Body of pancreas (tissue), 4 donors: ENCODE data around the gene RC3H2. TPM values are rescaled to one million over a fixed set of nuclear protein-coding genes. Genes with fewer than 3 reads are reported as not detected.
"Not testable (repeated sequence)": the region's sequence is repeated elsewhere in the genome, so short reads cannot be mapped to it uniquely, and the experiment has no call there.

ENCODE experiments used
- ATAC-seq: fragments of 150-250 bp; one replicate; pipeline ENCODE4 v1.9.1; 2016
- DNase-seq, 4 donors: peaks; one replicate each; pipeline ENCODE4 v3.0.0-alpha.2; 2019
- H3K27ac ChIP-seq, 4 donors: fragments of 200-600 bp; sonication (generic); 1 replicate in 3 of 4; 2 replicates in 1 of 4; pipeline versions ENCODE4 v1.5.1 to v1.6.1; 2016 to 2019; ENCODE audit warnings: mild to moderate bottlenecking in 1 of 4, mixed read lengths in 1 of 4, moderate library complexity in 1 of 4
- H3K27me3 ChIP-seq, 2 donors: fragments of 200-600 bp; sonication (generic); one replicate each; pipeline ENCODE4 v1.6.0; 2016; ENCODE audit warnings: mild to moderate bottlenecking in 1 of 2
- H3K36me3 ChIP-seq, 2 donors: fragments of 200-600 bp; sonication (generic); replicated peaks in 1 of 2; 2 replicates each; pipeline ENCODE4 v1.5.1; 2016; ENCODE audit warnings: low read depth in 2 of 2; ENCODE audit not compliant: insufficient read depth in 1 of 2
- H3K4me1 ChIP-seq: fragments of 200-600 bp; sonication (generic); one replicate; pipeline ENCODE4 v1.6.0; 2016
- H3K4me3 ChIP-seq, 2 donors: fragments of 200-600 bp; sonication (generic); 1 replicate in 1 of 2; 2 replicates in 1 of 2; pipeline ENCODE4 v1.5.1; 2016 to 2019
- H3K9me3 ChIP-seq, 3 donors: fragments of 200-600 bp; sonication (generic); 1 replicate in 2 of 3; 2 replicates in 1 of 3; pipeline ENCODE4 v1.5.1; 2016
- CTCF ChIP-seq, 7 experiments: fragments of 450-650 bp in 4 of 7; fragments of 200-600 bp in 3 of 7; sonication (generic) in 3 of 7; IDR thresholded peaks; one replicate each; pipeline ENCODE4 v1.5.1; 2016 to 2019; ENCODE audit warnings: antibody characterized with exemption in 7 of 7
- POLR2A ChIP-seq, 3 donors: fragments of 450-650 bp; IDR thresholded peaks; one replicate each; pipeline ENCODE4 v1.6.1; 2016; ENCODE audit warnings: antibody characterized with exemption in 3 of 3, mild to moderate bottlenecking in 2 of 3
- WGBS, 2 donors: methylation state at CpG; one replicate each; pipeline ENCODE4 v1.1.5; 2017; 5-methylcytosine and 5-hydroxymethylcytosine counted together
- intact Hi-C: fragments of 100-400 bp; cut with DNase I; formaldehyde crosslinking; loops from one replicate; pipeline ENCODE4 v1.15.1; 2023
- total RNA-seq, 2 donors: library from RNA; depleted of rRNA; stranded (reverse); fragments of >200 nt; gene quantifications; one replicate each; pipeline ENCODE4 v1.1.0, GENCODE V29; 2016

Gene RC3H2
- total RNA-seq, 2 donors from 2014 or later: 19.2 to 24.7 TPM

- no peak overlapping the region for H3K27ac ChIP-seq
- H3K4me3 ChIP-seq: no peak overlapping the region
- H3K9me3 ChIP-seq: no peaks in the 10 kb centered on the region
- H3K27me3 ChIP-seq: no peaks in the 10 kb centered on the region
- H3K36me3 ChIP-seq: no peaks in the 10 kb centered on the region
- TF ChIP-seq CTCF (IDR thresholded peaks at IDR 0.05) (no peak), POLR2A (IDR thresholded peaks at IDR 0.05) (no peak)
- intact Hi-C loops: no loop called here
- DNase-seq (no peak), ATAC-seq (no peak)
- 80 to 85% methylated on average over 3 of the region's 3 CpGs for WGBS, 2 donors
- no peaks in the 10 kb centered on the region for H3K4me1 ChIP-seq
Observed at GRCh38 chr9:122923947-122924346, 18.8 kb upstream of the RC3H2 start.

GRCh38 chr9:122922713-122923112 is 17.6 kb upstream of the RC3H2 start:
- H3K4me1 ChIP-seq: no peaks in the 10 kb centered on the region
- no peaks in the 10 kb centered on the region for H3K27me3 ChIP-seq
- no peak for DNase-seq
- ATAC-seq: no peak
- WGBS, 2 donors: 84 to 90% methylated on average over 8 of the region's 8 CpGs
- no peak for TF ChIP-seq CTCF (IDR thresholded peaks at IDR 0.05)
- TF ChIP-seq POLR2A (IDR thresholded peaks at IDR 0.05): no peak
- no peaks in the 10 kb centered on the region for H3K36me3 ChIP-seq
- no peak overlapping the region for H3K4me3 ChIP-seq
- H3K27ac ChIP-seq: no peak overlapping the region
- intact Hi-C loops: no loop called here
- H3K9me3 ChIP-seq: no peaks in the 10 kb centered on the region

GRCh38 chr9:122918310-122918709 is 13.2 kb upstream of the RC3H2 start:
- no peak for DNase-seq
- WGBS, 2 donors: 70 to 75% methylated on average over 2 of the region's 2 CpGs
- Histone ChIP-seq H3K36me3 (no peaks in the 10 kb centered on the region), H3K27ac (no peak overlapping the region), H3K4me3 (no peak overlapping the region), H3K9me3 (no peaks in the 10 kb centered on the region), H3K27me3 (no peaks in the 10 kb centered on the region), H3K4me1 (peaks cover 6% of the 10 kb centered on the region)
- TF ChIP-seq POLR2A (IDR thresholded peaks at IDR 0.05) (no peak), CTCF (IDR thresholded peaks at IDR 0.05) (no peak)
- intact Hi-C loops: no loop called here
- ATAC-seq: no peak

GRCh38 chr9:122912964-122913673 is 8.0 kb upstream of the RC3H2 start, which contains the start of gene ZBTB6:
Gene ZBTB6 (minus strand): TSS chr9:122913323. CDS start chr9:122912072, 1,251 bp downstream.
- Histone ChIP-seq H3K27me3 (no peaks in the 10 kb centered on the region), H3K4me1 (peaks cover 16% of the 10 kb centered on the region), H3K36me3 (peaks cover 0 to 3% of the 10 kb centered on the region in 2 donors), H3K9me3 (no peaks in the 10 kb centered on the region), H3K27ac (peak within 1 kb of the TSS; percentile 50 to 87 (median 65)), H3K4me3 (peak within 1 kb of the TSS; percentile 54 to 74)
- DNase-seq (peak; percentile 69 to 80 (median 76)), ATAC-seq (peak; percentile 95)
- intact Hi-C loops: no loop called here
- TF ChIP-seq POLR2A (IDR thresholded peaks at IDR 0.05): peak in 2 of 3 donors; percentile 52 to 64
- no peak for TF ChIP-seq CTCF (IDR thresholded peaks at IDR 0.05)
- WGBS, 2 donors: 1% methylated on average over 30 to 35 of the region's 35 CpGs

GRCh38 chr9:122912671-122912963 is 7.5 kb upstream of the RC3H2 start:
- Histone ChIP-seq H3K9me3 (no peaks in the 10 kb centered on the region), H3K27me3 (no peaks in the 10 kb centered on the region), H3K4me3 (peak overlapping the region; percentile 54 to 74), H3K27ac (peak overlapping the region in 3 of 4 donors; percentile 51 to 87 (median 79)), H3K36me3 (peaks cover 0 to 3% of the 10 kb centered on the region in 2 donors), H3K4me1 (peaks cover 16% of the 10 kb centered on the region)
- TF ChIP-seq POLR2A (IDR thresholded peaks at IDR 0.05) (no peak), CTCF (IDR thresholded peaks at IDR 0.05) (no peak)
- intact Hi-C loops: no loop called here
- ATAC-seq: no peak
- WGBS, 2 donors: 1 to 3% methylated on average over 9 of the region's 9 CpGs
- DNase-seq: no peak

- H3K36me3 ChIP-seq, ATAC-seq, H3K27ac ChIP-seq, H3K4me3 ChIP-seq, H3K9me3 ChIP-seq, DNase-seq, intact Hi-C loops, H3K27me3 ChIP-seq: not testable (repeated sequence)
- H3K4me1 ChIP-seq: peaks cover 16% of the 10 kb centered on the region
- 91 to 92% methylated on average over 16 of the region's 16 CpGs for WGBS, 2 donors
Observed at GRCh38 chr9:122906122-122906521, 963 bp upstream of the RC3H2 start.
